Measurements from ENCODE around the gene DUSP12. TPM values are rescaled to one million over a fixed set of nuclear protein-coding genes. Genes with fewer than 3 reads are reported as not detected.

The DUSP12 gene
- total RNA-seq, 4 donors from 2014 or later: 16.4 to 62.7 (median 29.3) TPM

DNA sequence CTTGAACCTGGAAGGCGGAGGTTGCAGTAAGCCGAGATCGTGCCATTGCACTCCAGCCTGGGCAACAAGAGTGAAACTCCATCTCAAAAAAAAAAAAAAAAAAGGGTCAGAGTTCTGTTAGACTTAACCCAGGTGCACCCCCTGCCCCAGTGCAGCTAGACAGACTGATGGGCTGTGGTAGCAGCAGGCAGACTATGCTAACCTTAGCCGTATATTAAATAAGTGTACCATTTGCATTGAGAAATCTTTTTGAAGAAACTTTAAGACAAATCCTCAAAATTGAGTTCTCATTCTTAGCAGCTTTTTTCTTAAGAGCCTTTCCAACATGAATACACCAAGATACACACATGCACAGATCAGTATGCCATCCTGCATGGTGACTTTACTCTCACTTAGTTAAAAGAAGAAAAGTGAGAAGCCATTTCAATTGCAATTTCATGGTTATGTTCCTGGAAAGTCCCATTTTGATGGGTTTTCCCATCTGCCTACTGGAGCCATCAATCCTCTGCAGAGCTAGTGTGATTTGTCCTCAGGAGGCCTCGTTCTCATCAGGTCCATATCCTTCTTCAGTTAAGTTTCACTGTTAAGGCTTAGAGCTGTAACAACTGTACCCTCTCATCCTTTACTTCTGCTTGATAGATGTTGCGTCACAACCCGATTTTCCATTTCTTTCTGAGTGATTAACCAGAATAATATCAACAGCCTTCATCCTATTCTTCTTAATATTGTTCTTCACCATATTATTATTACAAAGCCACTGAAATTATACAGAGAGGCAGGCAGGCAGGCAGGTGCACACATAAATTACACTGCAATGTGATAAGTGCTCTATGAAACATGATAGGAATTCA lies 21.0 kb upstream of the DUSP12 start:
- Histone ChIP-seq H3K9me3 (no peaks in the 10 kb centered on the region), H3K36me3 (no peaks in the 10 kb centered on the region), H3K27me3 (no peaks in the 10 kb centered on the region), H3K4me3 (no peak overlapping the region), H3K27ac (no peak overlapping the region), H3K4me1 (no peaks in the 10 kb centered on the region)
- no peak for DNase-seq
- intact Hi-C loops (cut with DNase I; ENCODE audit: low total_unique reads): no loop called here
- no peak for TF ChIP-seq POLR2A (IDR thresholded peaks at IDR 0.05)
- TF ChIP-seq, protein P1, sequence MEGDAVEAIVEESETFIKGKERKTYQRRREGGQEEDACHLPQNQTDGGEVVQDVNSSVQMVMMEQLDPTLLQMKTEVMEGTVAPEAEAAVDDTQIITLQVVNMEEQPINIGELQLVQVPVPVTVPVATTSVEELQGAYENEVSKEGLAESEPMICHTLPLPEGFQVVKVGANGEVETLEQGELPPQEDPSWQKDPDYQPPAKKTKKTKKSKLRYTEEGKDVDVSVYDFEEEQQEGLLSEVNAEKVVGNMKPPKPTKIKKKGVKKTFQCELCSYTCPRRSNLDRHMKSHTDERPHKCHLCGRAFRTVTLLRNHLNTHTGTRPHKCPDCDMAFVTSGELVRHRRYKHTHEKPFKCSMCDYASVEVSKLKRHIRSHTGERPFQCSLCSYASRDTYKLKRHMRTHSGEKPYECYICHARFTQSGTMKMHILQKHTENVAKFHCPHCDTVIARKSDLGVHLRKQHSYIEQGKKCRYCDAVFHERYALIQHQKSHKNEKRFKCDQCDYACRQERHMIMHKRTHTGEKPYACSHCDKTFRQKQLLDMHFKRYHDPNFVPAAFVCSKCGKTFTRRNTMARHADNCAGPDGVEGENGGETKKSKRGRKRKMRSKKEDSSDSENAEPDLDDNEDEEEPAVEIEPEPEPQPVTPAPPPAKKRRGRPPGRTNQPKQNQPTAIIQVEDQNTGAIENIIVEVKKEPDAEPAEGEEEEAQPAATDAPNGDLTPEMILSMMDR (IDR thresholded peaks at IDR 0.05): no peak

DNA sequence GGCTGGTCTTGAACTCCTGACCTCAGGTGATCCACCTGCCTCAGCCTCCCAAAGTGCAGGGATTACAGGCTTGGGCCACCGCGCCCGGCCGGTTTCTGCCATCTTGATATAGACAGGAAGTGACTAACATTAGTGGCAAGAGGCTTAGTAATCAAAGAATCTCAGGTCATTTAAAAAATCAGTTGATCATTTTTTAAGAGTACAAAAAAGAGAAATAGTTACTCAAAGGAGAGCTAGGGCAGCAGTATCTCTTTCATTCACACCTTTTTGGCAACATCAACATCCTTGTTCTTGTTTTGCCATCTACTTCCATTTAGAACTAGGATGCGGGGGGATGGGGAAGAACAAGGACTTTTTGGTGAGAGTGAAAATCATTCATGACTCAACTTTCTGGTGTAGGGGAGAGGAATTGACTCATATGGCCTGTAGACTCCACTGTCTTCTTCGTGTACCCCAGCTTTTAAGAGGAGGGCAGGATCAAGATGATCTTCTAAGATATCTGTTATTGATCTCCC lies 19.5 kb upstream of the DUSP12 start:
- intact Hi-C loops (cut with DNase I; ENCODE audit: low total_unique reads): no loop called here
- Histone ChIP-seq H3K9me3 (no peaks in the 10 kb centered on the region), H3K4me3 (no peak overlapping the region), H3K4me1 (no peaks in the 10 kb centered on the region), H3K27me3 (no peaks in the 10 kb centered on the region), H3K36me3 (no peaks in the 10 kb centered on the region), H3K27ac (no peak overlapping the region)
- TF ChIP-seq POLR2A (IDR thresholded peaks at IDR 0.05): no peak
- TF ChIP-seq, protein P1 (IDR thresholded peaks at IDR 0.05): no peak
- DNase-seq: no peak

DNA sequence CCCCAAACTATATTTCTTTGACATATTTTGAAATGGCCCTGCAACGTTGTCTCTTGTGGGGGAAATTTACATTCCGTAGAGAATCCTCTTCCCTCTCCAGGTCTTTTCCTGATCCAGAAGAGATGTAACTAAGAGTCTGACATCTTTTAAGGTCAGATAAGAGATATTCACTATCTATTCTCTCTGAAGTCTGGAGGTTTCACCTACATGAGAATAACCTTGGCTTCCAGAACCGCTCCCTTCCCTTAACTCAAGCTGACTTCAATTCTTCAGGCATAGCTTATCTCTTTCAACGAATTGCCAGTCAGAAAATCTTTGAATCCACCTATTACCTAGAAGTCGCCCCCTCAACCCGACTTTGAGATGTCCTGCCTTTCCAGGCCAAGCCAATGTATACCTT lies 18.3 kb upstream of the DUSP12 start:
- no peaks in the 10 kb centered on the region for H3K27me3 ChIP-seq
- no peaks in the 10 kb centered on the region for H3K36me3 ChIP-seq
- no peaks in the 10 kb centered on the region for H3K9me3 ChIP-seq
- H3K4me1 ChIP-seq: no peaks in the 10 kb centered on the region
- DNase-seq: no peak
- H3K4me3 ChIP-seq: no peak overlapping the region
- no peak overlapping the region for H3K27ac ChIP-seq
- intact Hi-C loops (cut with DNase I; ENCODE audit: low total_unique reads): no loop called here
- no peak for TF ChIP-seq POLR2A (IDR thresholded peaks at IDR 0.05)
- TF ChIP-seq, protein P1 (IDR thresholded peaks at IDR 0.05): no peak

DNA sequence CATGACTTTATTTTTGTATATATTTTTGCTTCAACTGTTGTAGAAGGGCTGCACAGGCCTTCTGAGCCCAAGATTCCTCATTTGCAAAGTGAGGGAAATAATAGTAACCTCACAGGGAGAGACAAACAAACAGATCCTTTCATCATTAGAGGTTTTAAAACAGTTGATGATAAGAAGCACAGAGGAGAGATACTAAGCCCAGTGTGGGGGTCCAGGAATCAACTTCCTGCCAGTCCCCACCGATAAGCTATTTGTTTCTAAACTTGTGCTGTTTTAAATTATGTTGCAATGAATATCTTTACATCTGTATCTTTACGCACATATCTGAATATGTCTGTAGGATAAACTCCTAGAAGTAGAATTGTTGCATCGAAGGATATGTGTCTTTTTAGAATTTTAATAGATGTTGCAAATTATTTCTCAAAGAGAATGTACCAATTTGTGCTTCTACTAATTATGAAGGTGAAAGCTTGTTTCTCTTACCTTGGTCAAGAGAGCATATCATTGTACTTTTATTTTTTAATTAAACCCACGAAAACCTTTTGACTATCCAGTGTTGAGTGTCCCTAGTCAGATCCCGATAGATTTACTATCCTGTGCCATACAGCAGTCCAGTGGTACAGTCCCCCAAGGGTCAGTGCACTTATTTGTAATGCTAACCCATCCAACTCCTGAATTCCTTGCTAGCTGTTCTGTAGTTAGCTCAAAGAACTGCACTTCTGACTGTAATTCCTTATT lies 17.4 kb upstream of the DUSP12 start:
- DNase-seq: no peak
- intact Hi-C loops (cut with DNase I; ENCODE audit: low total_unique reads): no loop called here
- Histone ChIP-seq H3K9me3 (no peaks in the 10 kb centered on the region), H3K36me3 (no peaks in the 10 kb centered on the region), H3K27ac (no peak overlapping the region), H3K4me3 (no peak overlapping the region), H3K4me1 (no peaks in the 10 kb centered on the region), H3K27me3 (no peaks in the 10 kb centered on the region)
- TF ChIP-seq, protein P1 (IDR thresholded peaks at IDR 0.05): no peak
- TF ChIP-seq POLR2A (IDR thresholded peaks at IDR 0.05): no peak

DNA sequence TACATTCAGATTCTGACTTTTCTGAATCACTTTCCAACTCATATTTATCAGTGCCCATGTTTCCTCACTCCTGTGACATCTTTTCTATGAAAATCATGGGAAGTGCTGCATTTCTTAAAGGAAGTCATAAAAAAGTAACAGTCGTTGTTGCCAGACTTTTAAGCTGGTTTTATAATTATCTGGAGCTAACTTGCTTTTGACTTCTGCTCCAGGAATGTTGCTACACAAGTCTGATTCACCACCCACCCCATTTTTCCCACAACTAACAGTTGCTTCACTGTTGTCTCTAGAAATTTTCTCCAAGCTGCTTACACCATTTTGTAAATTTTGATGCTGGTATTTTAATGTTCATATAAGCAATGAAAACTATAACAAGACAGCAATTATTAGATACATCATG lies 16.1 kb upstream of the DUSP12 start:
- intact Hi-C loops (cut with DNase I; ENCODE audit: low total_unique reads): no loop called here
- TF ChIP-seq POLR2A (IDR thresholded peaks at IDR 0.05): no peak
- TF ChIP-seq, protein P1 (IDR thresholded peaks at IDR 0.05): no peak
- no peak overlapping the region for H3K27ac ChIP-seq

More for the DNA sequence above, 16.1 kb upstream of the DUSP12 start:
- no peaks in the 10 kb centered on the region for H3K36me3 ChIP-seq
- no peak for DNase-seq
- no peaks in the 10 kb centered on the region for H3K27me3 ChIP-seq
- no peak overlapping the region for H3K4me3 ChIP-seq
- no peaks in the 10 kb centered on the region for H3K9me3 ChIP-seq
- no peaks in the 10 kb centered on the region for H3K4me1 ChIP-seq
